K562 (cell line): ENCODE results near the gene MYG1. TPM values are rescaled to one million over a fixed set of nuclear protein-coding genes. Genes with fewer than 3 reads are reported as not detected.

Experiments
- CCNT2 ChIP-seq: IDR thresholded peaks from 2 replicates; pipeline ENCODE4 v1.6.1; 2011; ENCODE audit warnings: borderline replicate concordance, low read depth, mild to moderate bottlenecking, moderate library complexity, mixed read lengths, low read length; ENCODE audit not compliant: insufficient read length; ENCODE audit errors: extremely low read depth
- FOXA1 ChIP-seq: fragments of 450-650 bp; IDR thresholded peaks from 2 replicates; pipeline ENCODE4 v1.6.1; 2016; ENCODE audit warnings: mild to moderate bottlenecking, borderline replicate concordance
- KLF10 ChIP-seq: fragments of 250-450 bp; sonication (Bioruptor Pico); IDR thresholded peaks from 2 replicates; pipeline ENCODE4 v1.6.1; 2021; ENCODE audit warnings: matching md5 sums
- NCOA4 ChIP-seq: fragments of 450-650 bp; IDR thresholded peaks from 2 replicates; pipeline ENCODE4 v1.6.1; 2018; ENCODE audit warnings: mild to moderate bottlenecking; ENCODE audit not compliant: partially characterized antibody
- ZNF133 ChIP-seq: fragments of 250-450 bp; sonication (Bioruptor Pico); IDR thresholded peaks from 2 replicates; pipeline ENCODE4 v1.4.0; 2020; ENCODE audit warnings: mild to moderate bottlenecking
- ZNF644 ChIP-seq: fragments of 200-800 bp; sonication (Bioruptor generic); IDR thresholded peaks from 2 replicates; pipeline ENCODE4 v1.6.1; 2016; ENCODE audit warnings: low read depth, missing genetic modification characterization, missing compliant biosample characterization
- polyA plus RNA-seq, 8 experiments: library from polyadenylated mRNA; depleted of rRNA in 4 of 8; stranded (reverse) in 5 of 8; unstranded in 3 of 8; fragments of >200 nt; fragmentation: Nextera tagmentation in 2 of 8; fragmentation: Illumina TruSeq in 1 of 8; extraction: Ambion mirVana in 2 of 8; extraction: Trizol in 1 of 8; gene quantifications; 2 replicates each; pipeline versions ENCODE4 v1.2.1 to v1.2.3, GENCODE V29; 2011 to 2014; ENCODE audit warnings: inconsistent platforms in 1 of 8, missing spikeins in 1 of 8
- total RNA-seq, 7 experiments: library from RNA; depleted of rRNA in 6 of 7; stranded (reverse); fragments of >200 nt in 6 of 7; fragmentation: Illumina TruSeq in 2 of 7; extraction: Trizol in 2 of 7; gene quantifications; 2 replicates each; pipeline versions ENCODE4 v1.2.1 to v1.2.3, GENCODE V29; 2011 to 2021; ENCODE audit warnings: low replicate concordance in 1 of 7
- TF ChIP-seq, protein P1 (sequence below): fragments of 200-600 bp; sonication (generic); IDR thresholded peaks from one replicate; pipeline ENCODE4 v1.6.1; 2012; ENCODE audit warnings: mild to moderate bottlenecking, low read depth, low read length, inconsistent platforms
- TF ChIP-seq, protein P2 (sequence below): sonication (generic); formaldehyde crosslinking; IDR thresholded peaks from 2 replicates; pipeline ENCODE4 v1.8.0; 2022; ENCODE audit warnings: missing genetic modification reagents, mild to moderate bottlenecking, moderate library complexity, borderline replicate concordance
- TF ChIP-seq, protein P3 (sequence below): sonication (generic); formaldehyde crosslinking; IDR thresholded peaks from 2 replicates; pipeline ENCODE4 v1.8.0; 2022; ENCODE audit warnings: missing genetic modification reagents, mild to moderate bottlenecking, borderline replicate concordance

MYG1 gene
- total and polyA plus RNA-seq, 9 of the 15 experiments (the other 6 are each of a cell fraction or from before 2014, with no cell fraction given): 0.45 to 5.6 (median 2.1) TPM

DNA sequence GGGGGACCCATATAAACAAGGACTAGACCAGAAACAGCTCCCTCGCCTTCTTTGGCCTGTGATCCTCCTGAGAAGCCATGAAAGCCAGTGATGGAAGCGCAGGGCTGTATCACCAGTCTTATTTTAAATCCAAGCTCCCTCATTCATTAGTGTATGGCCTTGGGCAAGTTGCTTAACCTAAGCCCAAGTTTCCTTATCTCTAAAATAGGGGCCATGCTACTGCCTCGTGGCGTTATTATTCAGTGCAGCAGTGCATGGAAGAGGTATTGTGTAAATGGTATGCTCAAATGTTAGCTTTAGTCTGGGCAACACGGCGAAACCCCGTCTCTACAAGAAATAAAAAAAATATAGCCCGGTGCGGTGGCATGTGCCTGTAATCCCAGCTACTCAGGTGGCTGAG is 21.5 kb upstream of the MYG1 start (continued):
- TF ChIP-seq, protein P1, sequence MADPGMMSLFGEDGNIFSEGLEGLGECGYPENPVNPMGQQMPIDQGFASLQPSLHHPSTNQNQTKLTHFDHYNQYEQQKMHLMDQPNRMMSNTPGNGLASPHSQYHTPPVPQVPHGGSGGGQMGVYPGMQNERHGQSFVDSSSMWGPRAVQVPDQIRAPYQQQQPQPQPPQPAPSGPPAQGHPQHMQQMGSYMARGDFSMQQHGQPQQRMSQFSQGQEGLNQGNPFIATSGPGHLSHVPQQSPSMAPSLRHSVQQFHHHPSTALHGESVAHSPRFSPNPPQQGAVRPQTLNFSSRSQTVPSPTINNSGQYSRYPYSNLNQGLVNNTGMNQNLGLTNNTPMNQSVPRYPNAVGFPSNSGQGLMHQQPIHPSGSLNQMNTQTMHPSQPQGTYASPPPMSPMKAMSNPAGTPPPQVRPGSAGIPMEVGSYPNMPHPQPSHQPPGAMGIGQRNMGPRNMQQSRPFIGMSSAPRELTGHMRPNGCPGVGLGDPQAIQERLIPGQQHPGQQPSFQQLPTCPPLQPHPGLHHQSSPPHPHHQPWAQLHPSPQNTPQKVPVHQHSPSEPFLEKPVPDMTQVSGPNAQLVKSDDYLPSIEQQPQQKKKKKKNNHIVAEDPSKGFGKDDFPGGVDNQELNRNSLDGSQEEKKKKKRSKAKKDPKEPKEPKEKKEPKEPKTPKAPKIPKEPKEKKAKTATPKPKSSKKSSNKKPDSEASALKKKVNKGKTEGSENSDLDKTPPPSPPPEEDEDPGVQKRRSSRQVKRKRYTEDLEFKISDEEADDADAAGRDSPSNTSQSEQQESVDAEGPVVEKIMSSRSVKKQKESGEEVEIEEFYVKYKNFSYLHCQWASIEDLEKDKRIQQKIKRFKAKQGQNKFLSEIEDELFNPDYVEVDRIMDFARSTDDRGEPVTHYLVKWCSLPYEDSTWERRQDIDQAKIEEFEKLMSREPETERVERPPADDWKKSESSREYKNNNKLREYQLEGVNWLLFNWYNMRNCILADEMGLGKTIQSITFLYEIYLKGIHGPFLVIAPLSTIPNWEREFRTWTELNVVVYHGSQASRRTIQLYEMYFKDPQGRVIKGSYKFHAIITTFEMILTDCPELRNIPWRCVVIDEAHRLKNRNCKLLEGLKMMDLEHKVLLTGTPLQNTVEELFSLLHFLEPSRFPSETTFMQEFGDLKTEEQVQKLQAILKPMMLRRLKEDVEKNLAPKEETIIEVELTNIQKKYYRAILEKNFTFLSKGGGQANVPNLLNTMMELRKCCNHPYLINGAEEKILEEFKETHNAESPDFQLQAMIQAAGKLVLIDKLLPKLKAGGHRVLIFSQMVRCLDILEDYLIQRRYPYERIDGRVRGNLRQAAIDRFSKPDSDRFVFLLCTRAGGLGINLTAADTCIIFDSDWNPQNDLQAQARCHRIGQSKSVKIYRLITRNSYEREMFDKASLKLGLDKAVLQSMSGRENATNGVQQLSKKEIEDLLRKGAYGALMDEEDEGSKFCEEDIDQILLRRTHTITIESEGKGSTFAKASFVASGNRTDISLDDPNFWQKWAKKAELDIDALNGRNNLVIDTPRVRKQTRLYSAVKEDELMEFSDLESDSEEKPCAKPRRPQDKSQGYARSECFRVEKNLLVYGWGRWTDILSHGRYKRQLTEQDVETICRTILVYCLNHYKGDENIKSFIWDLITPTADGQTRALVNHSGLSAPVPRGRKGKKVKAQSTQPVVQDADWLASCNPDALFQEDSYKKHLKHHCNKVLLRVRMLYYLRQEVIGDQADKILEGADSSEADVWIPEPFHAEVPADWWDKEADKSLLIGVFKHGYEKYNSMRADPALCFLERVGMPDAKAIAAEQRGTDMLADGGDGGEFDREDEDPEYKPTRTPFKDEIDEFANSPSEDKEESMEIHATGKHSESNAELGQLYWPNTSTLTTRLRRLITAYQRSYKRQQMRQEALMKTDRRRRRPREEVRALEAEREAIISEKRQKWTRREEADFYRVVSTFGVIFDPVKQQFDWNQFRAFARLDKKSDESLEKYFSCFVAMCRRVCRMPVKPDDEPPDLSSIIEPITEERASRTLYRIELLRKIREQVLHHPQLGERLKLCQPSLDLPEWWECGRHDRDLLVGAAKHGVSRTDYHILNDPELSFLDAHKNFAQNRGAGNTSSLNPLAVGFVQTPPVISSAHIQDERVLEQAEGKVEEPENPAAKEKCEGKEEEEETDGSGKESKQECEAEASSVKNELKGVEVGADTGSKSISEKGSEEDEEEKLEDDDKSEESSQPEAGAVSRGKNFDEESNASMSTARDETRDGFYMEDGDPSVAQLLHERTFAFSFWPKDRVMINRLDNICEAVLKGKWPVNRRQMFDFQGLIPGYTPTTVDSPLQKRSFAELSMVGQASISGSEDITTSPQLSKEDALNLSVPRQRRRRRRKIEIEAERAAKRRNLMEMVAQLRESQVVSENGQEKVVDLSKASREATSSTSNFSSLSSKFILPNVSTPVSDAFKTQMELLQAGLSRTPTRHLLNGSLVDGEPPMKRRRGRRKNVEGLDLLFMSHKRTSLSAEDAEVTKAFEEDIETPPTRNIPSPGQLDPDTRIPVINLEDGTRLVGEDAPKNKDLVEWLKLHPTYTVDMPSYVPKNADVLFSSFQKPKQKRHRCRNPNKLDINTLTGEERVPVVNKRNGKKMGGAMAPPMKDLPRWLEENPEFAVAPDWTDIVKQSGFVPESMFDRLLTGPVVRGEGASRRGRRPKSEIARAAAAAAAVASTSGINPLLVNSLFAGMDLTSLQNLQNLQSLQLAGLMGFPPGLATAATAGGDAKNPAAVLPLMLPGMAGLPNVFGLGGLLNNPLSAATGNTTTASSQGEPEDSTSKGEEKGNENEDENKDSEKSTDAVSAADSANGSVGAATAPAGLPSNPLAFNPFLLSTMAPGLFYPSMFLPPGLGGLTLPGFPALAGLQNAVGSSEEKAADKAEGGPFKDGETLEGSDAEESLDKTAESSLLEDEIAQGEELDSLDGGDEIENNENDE: no peak
- TF ChIP-seq CCNT2 (no peak), FOXA1 (no peak), NCOA4 (no peak), KLF10 (CRISPR knock-in tag) (no peak), ZNF644 (tag) (no peak), ZNF133 (CRISPR knock-in tag) (no peak)
- TF ChIP-seq, protein P2, sequence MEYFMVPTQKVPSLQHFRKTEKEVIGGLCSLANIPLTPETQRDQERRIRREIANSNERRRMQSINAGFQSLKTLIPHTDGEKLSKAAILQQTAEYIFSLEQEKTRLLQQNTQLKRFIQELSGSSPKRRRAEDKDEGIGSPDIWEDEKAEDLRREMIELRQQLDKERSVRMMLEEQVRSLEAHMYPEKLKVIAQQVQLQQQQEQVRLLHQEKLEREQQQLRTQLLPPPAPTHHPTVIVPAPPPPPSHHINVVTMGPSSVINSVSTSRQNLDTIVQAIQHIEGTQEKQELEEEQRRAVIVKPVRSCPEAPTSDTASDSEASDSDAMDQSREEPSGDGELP (CRISPR knock-in tag): no peak
- TF ChIP-seq, protein P3, sequence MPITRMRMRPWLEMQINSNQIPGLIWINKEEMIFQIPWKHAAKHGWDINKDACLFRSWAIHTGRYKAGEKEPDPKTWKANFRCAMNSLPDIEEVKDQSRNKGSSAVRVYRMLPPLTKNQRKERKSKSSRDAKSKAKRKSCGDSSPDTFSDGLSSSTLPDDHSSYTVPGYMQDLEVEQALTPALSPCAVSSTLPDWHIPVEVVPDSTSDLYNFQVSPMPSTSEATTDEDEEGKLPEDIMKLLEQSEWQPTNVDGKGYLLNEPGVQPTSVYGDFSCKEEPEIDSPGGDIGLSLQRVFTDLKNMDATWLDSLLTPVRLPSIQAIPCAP (CRISPR knock-in tag): no peak
